Left ventricle myocardium inferior (tissue), 1 donor: Measurements from ENCODE around the gene ATP6AP1. TPM values are rescaled to one million over a fixed set of nuclear protein-coding genes. Genes with fewer than 3 reads are reported as not detected.

ENCODE experiments used
- DNase-seq: peaks from one replicate; pipeline ENCODE4 v3.0.0-alpha.2; 2020
- H3K27ac ChIP-seq: fragments of 200-600 bp; replicated peaks from 2 replicates; pipeline ENCODE4 v1.8.0; 2021
- H3K27me3 ChIP-seq: fragments of 200-600 bp; 2 replicates; pipeline ENCODE4 v1.8.0; 2021; ENCODE audit warnings: low read depth
- H3K36me3 ChIP-seq: fragments of 200-600 bp; 2 replicates; pipeline ENCODE4 v1.8.0; 2021
- H3K4me1 ChIP-seq: fragments of 200-600 bp; 2 replicates; pipeline ENCODE4 v1.8.0; 2021
- H3K4me3 ChIP-seq: fragments of 200-600 bp; 2 replicates; pipeline ENCODE4 v1.8.0; 2021; ENCODE audit warnings: mild to moderate bottlenecking, moderate library complexity
- H3K9me3 ChIP-seq: fragments of 200-600 bp; replicated peaks from 2 replicates; pipeline ENCODE4 v1.8.0; 2021
- CTCF ChIP-seq: fragments of 200-600 bp; IDR thresholded peaks from 2 replicates; pipeline ENCODE4 v1.8.0; 2021; ENCODE audit warnings: antibody characterized with exemption, mild to moderate bottlenecking, borderline replicate concordance
- intact Hi-C: fragments of 100-400 bp; cut with micrococcal nuclease; formaldehyde crosslinking; loops from one replicate; pipeline ENCODE4 v1.11.0; 2022
- total RNA-seq: library from RNA; stranded (reverse); fragmentation: NEBNext Ultra II Directional; extraction: Animal tissue kit (Norgen Biotek cat#: 25700); gene quantifications from one replicate; pipeline ENCODE4 v1.2.1, GENCODE V29; 2021
- donor health status: DM: no; HTN: yes; CAD: no; lungs with severe emphysema.

The ATP6AP1 gene
- total RNA-seq, 1 donor from 2014 or later, result 84.1 TPM

- Histone ChIP-seq H3K4me3 (no peak overlapping the region), H3K4me1 (peaks cover 31% of the 10 kb centered on the region), H3K27ac (peak overlapping the region; percentile 40), H3K36me3 (peaks cover 25% of the 10 kb centered on the region), H3K9me3 (no peaks in the 10 kb centered on the region), H3K27me3 (no peaks in the 10 kb centered on the region)
- intact Hi-C loops, result no loop called here
- no peak for DNase-seq
- TF ChIP-seq CTCF, result no peak
These were observed 2.4 kb downstream of the ATP6AP1 start for GRCh38 chrX:154430916-154431315.

- intact Hi-C loops, result no loop called here
- DNase-seq, result peak; percentile 38
- no peaks in the 10 kb centered on the region for H3K27me3 ChIP-seq
- peaks cover 25% of the 10 kb centered on the region for H3K36me3 ChIP-seq
- H3K4me3 ChIP-seq, result no peak overlapping the region
- TF ChIP-seq CTCF, result no peak
- peaks cover 35% of the 10 kb centered on the region for H3K4me1 ChIP-seq
- no peak overlapping the region for H3K27ac ChIP-seq
- no peaks in the 10 kb centered on the region for H3K9me3 ChIP-seq
These were observed 2.9 kb downstream of the ATP6AP1 start for GRCh38 chrX:154431341-154431740.

GRCh38 chrX:154432210-154432609 is 3.7 kb downstream of the ATP6AP1 start:
- Histone ChIP-seq H3K9me3 (no peaks in the 10 kb centered on the region), H3K27ac (no peak overlapping the region)
- intact Hi-C loops, result no loop called here

GRCh38 chrX:154433605-154434004 is 5.1 kb downstream of the ATP6AP1 start:
- intact Hi-C loops, result no loop called here

More at GRCh38 chrX:154432210-154432609, 3.7 kb downstream of the ATP6AP1 start:
- Histone ChIP-seq H3K36me3 (peaks cover 25% of the 10 kb centered on the region), H3K27me3 (no peaks in the 10 kb centered on the region), H3K4me1 (peaks cover 36% of the 10 kb centered on the region), H3K4me3 (no peak overlapping the region)
- no peak for TF ChIP-seq CTCF
- DNase-seq, result no peak

GRCh38 chrX:154434394-154435168 is 6.1 kb downstream of the ATP6AP1 start:
- H3K27me3 ChIP-seq, result no peaks in the 10 kb centered on the region
- H3K9me3 ChIP-seq, result no peaks in the 10 kb centered on the region
- peaks cover 36% of the 10 kb centered on the region for H3K4me1 ChIP-seq
- intact Hi-C loops, result no loop called here
- no peak overlapping the region for H3K4me3 ChIP-seq
- peaks cover 25% of the 10 kb centered on the region for H3K36me3 ChIP-seq
- TF ChIP-seq CTCF, result no peak
- DNase-seq, result no peak
- no peak overlapping the region for H3K27ac ChIP-seq

More at GRCh38 chrX:154433605-154434004, 5.1 kb downstream of the ATP6AP1 start:
- Histone ChIP-seq H3K36me3 (peaks cover 25% of the 10 kb centered on the region), H3K4me1 (peaks cover 40% of the 10 kb centered on the region), H3K4me3 (no peak overlapping the region), H3K27me3 (no peaks in the 10 kb centered on the region), H3K9me3 (no peaks in the 10 kb centered on the region), H3K27ac (no peak overlapping the region)
- no peak for DNase-seq
- TF ChIP-seq CTCF, result no peak
